ENCODE data around the gene GUCA2A. TPM values are rescaled to one million over a fixed set of nuclear protein-coding genes. Genes with fewer than 3 reads are reported as not detected.

The GUCA2A gene
- total and polyA plus RNA-seq, 2 of the 8 experiments (the other 6 are each of a cell fraction or from before 2014, with no cell fraction given) = not detected

DNA sequence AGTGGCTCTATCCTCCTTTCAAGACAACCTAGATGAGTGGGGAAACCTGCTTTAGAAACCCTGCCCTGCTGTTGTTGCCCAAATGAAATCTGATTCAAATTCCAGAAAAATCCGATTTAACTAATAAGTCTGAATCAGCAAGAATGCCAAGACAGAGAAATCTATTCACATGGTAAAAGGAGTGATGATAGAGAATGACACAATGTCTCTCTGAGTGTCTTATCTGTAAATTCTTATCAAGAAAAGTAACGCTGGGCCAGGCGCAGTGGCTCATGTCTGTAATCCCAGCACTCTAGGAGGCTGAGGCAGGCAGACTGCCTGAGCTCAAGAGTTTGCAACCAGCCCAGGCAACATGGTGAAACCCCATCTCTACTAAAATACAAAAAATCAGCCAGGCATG lies 13.7 kb upstream of the GUCA2A start:
- no peak for FAIRE-seq
- Histone ChIP-seq H3K14ac (ENCODE audit: insufficient read length) (no peak overlapping the region), H4K20me1 (replicated peaks in 1 of 2; ENCODE audit: control insufficient read depth in 1 of 2, insufficient read depth in 2 of 2, low read length in 2 of 2) (no peaks in the 10 kb centered on the region), H3K4me3 (ENCODE audit: extremely low read depth in 1 of 4, insufficient read depth in 2 of 4, low read depth in 3 of 4, low read length in 4 of 4) (no peak overlapping the region), H3K23me2 (ENCODE audit: low read depth, low read length) (no peaks in the 10 kb centered on the region; the same call in 1 of the 2 replicates), H3K18ac (ENCODE audit: extremely low read depth, low read length) (no peak overlapping the region), H2BK5ac (ENCODE audit: low read depth, low read length) (no peak overlapping the region), H3K4me1 (replicated peaks in 1 of 4; ENCODE audit: control insufficient read depth in 3 of 4, insufficient read depth in 4 of 4, low read length in 3 of 4) (peaks cover 0 to 7% (median 0%) of the 10 kb centered on the region in 4 experiments; a peak in 1 of 7 replicates), H3K27ac (ENCODE audit: low read depth, low read length) (no peak overlapping the region), H2BK12ac (ENCODE audit: low read depth, low read length) (no peak overlapping the region), H3K79me1 (ENCODE audit: low read depth, low read length) (no peaks in the 10 kb centered on the region), H4K5ac (ENCODE audit: insufficient read length, low read depth, low read length) (no peak overlapping the region), H2BK120ac (replicated peaks; ENCODE audit: low read depth, low read length) (no peak overlapping the region), H3K9ac (replicated peaks in 1 of 4; ENCODE audit: extremely low read depth in 1 of 4, low read depth in 3 of 4, low read length in 3 of 4) (no peak overlapping the region), H2BK15ac (ENCODE audit: low read length) (no peak overlapping the region), H3K27me3 (replicated peaks in 1 of 4; ENCODE audit: control insufficient read depth in 3 of 4, extremely low read depth in 1 of 4, insufficient read depth in 3 of 4, low read length in 3 of 4) (no peaks in the 10 kb centered on the region), H2BK20ac (ENCODE audit: low read length) (no peak overlapping the region), H3K23ac (ENCODE audit: insufficient read length) (no peak overlapping the region), H3K9me3 (ENCODE audit: insufficient read depth in 2 of 2, low read depth in 1 of 2, low read length in 1 of 2) (no peaks in the 10 kb centered on the region), H3K79me2 (ENCODE audit: control insufficient read depth in 1 of 2, insufficient read depth in 2 of 2, low read length in 2 of 2) (no peaks in the 10 kb centered on the region), H3K4me2 (ENCODE audit: insufficient read depth in 1 of 2, low read depth in 2 of 2, low read length in 2 of 2) (no peak overlapping the region), H2AK5ac (ENCODE audit: low read depth, low read length) (no peak overlapping the region), H4K91ac (replicated peaks; ENCODE audit: insufficient read length, low read length) (no peak overlapping the region), H3K56ac (replicated peaks; ENCODE audit: insufficient read length, low read depth, low read length) (no peak overlapping the region), H2AFZ (ENCODE audit: low read length) (no peak overlapping the region), H3K4ac (replicated peaks; ENCODE audit: insufficient read length, low read depth, low read length) (no peak overlapping the region), H4K8ac (ENCODE audit: extremely low read depth, insufficient read depth, low read length) (no peak overlapping the region), H3K36me3 (ENCODE audit: control insufficient read depth in 2 of 4, insufficient read depth in 4 of 4, low read length in 3 of 4) (peaks cover 0 to 20% (median 7%) of the 10 kb centered on the region in 4 experiments; a peak in 4 of 8 replicates)
- TF ChIP-seq POLR2AphosphoS5 (IDR thresholded peaks at IDR 0.05; ENCODE audit: low read depth, low read length) (no peak), SP2 (IDR thresholded peaks at IDR 0.05; ENCODE audit: low read length) (no peak), RXRA (IDR thresholded peaks at IDR 0.05; ENCODE audit: insufficient read depth, low read depth, low read length) (no peak), EP300 (IDR thresholded peaks at IDR 0.05; ENCODE audit: borderline replicate concordance in 1 of 2, low read depth in 2 of 2, low read length in 2 of 2) (no peak), GABPA (IDR thresholded peaks at IDR 0.05; ENCODE audit: borderline replicate concordance, insufficient read depth, low read length) (no peak), TCF12 (IDR thresholded peaks at IDR 0.05; ENCODE audit: low read depth, low read length) (no peak), SIN3A (conservative IDR thresholded peaks at IDR 0.05 in 1 of 2, IDR thresholded peaks at IDR 0.05 in 1 of 2; ENCODE audit: low read depth in 1 of 2, low read length in 2 of 2) (no peak)
- ChIA-PET CTCF (ENCODE audit: partially characterized antibody) (interaction anchor here (0.8 to 1.6 kb wide), 3 partner anchors 8 to 31 kb away, joined by 3 read pairs; no protein-coding TSS in a partner anchor), POLR2A (ENCODE audit: partially characterized antibody) (no interaction called here)
- WGBS, 2 experiments (ENCODE audit: extremely low coverage in 1 of 2, insufficient coverage in 1 of 2, insufficient read length in 1 of 2, insufficient replicate concordance in 2 of 2, low coverage in 1 of 2, low lambda C conversion rate in 2 of 2, missing lambda C conversion rate in 1 of 2) = 90% methylated on average over 3 of the region's 3 CpGs; no CpG with 5 or more reads in 1 of the 2 experiments
- no peak for DNase-seq (ENCODE audit: low read depth in 1 of 2, low spot score in 2 of 2)

All from H1 (cell line).